DMS114 treated with DMSO at 0.1 percent for 48 hours (cell line): Measurements from ENCODE around the gene ETS2.

ENCODE experiments used
- DNase-seq: peaks from one replicate; lab custom pipeline; 2025; ENCODE audit not compliant: unreplicated experiment; lab: John Stamatoyannopoulos, UW

Gene ETS2

DNA sequence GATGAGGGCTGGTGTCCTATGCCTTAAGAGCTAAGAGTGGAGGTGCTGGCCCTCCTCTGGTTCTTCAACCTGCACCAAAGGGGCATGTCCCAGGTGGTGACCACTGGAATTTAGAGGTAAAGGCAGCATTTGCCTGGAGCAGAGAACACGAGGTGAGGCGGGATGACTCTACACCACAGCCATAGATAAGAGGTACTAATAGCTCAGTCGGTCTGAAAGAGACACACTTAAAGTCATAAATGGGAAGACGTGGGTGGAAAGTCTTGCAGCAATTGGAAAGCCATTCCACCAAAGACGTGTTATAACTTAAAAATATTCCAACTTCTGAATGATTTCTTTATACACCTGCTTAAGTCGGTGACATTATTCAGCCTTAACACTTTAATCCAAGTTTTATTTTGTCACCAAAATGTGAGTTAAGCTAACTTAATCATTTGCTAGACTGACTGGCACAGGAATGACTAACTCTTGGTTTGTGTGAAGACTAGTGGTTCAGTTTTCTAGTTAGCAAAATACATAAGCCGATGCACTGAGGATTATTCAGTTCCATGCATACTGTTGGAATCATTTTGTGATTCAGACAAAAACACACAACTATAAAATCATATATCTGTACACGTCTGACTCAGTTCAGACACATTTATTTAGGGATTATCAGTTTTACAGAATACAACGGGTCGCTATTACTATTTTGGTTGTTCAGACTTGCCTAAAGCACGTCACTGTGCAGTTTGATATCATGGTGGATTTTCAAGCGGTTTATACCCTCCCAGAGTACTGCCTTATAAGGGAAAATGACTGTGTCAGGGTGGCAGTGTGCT lies 4.6 kb upstream of the ETS2 start:
- no peak for DNase-seq

GRCh38 chr21:38802050-38803026 lies 3.4 kb upstream of the ETS2 start:
- DNase-seq, result no peak

GRCh38 chr21:38803075-38803660 lies 2.6 kb upstream of the ETS2 start:
- DNase-seq, result no peak

DNA sequence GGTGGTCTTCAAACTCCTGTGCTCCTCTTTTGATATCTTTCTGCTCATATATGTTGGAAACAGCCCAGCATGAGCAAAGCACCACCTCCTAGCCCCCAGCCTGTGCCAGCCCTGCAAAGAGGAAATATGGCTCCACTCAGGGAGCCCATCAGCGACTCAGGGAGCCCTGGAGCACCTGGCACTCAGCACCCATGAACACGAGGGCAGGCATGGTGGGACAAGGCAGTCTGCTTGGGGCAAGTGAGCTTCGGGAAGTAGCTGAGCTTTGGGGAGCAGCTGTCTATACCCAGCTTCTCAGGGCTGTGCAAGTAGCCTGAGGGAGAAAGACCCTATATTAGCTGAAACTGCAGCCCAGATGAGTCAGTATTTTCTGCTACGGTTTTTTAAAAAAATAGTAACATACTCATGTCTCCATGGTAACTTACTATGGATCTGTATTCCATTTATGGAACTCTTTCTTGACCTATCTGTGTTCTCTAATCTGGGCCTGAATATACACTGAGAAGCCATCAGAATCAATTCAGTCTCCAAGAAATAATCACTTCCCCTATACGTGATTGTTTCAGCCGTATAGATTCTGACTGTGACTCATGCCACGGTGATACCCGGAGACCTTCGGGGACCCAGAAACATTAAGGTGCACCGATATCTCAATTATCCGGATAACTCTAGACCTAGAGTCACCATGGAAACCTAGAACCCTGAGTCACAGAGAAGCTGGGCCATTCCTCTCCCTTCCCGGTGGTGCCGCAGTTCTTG lies 1.5 kb upstream of the ETS2 start:
- no peak for DNase-seq

- peak; percentile 4 for DNase-seq
These were observed 871 bp upstream of the ETS2 start for GRCh38 chr21:38804789-38805327.

GRCh38 chr21:38806153-38806941 lies 618 bp downstream of the ETS2 start:
- DNase-seq, result no peak

DNA sequence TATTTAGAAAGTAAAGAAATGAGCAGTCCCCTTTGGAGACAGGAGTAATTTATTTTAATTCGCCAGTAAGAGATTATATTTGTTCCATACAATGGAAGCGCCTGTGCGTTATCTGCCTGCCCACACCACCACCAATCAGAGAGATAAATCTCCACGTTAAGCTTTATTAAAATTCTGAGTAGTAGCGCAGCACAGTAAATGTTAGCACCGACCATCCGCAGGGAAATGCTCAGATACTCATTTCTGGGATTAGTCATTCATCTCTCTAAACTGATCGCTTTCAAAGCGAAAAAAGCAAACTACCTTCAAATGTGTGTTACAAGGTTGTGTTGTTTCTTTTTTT lies 1.2 kb downstream of the ETS2 start:
- no peak for DNase-seq

- DNase-seq, result no peak
These were observed 1.7 kb downstream of the ETS2 start for GRCh38 chr21:38807441-38807871.

- no peak for DNase-seq
These were observed 2.3 kb downstream of the ETS2 start for GRCh38 chr21:38807986-38808385.

- no peak for DNase-seq
These were observed 3.6 kb downstream of the ETS2 start for GRCh38 chr21:38809198-38809878.

DNA sequence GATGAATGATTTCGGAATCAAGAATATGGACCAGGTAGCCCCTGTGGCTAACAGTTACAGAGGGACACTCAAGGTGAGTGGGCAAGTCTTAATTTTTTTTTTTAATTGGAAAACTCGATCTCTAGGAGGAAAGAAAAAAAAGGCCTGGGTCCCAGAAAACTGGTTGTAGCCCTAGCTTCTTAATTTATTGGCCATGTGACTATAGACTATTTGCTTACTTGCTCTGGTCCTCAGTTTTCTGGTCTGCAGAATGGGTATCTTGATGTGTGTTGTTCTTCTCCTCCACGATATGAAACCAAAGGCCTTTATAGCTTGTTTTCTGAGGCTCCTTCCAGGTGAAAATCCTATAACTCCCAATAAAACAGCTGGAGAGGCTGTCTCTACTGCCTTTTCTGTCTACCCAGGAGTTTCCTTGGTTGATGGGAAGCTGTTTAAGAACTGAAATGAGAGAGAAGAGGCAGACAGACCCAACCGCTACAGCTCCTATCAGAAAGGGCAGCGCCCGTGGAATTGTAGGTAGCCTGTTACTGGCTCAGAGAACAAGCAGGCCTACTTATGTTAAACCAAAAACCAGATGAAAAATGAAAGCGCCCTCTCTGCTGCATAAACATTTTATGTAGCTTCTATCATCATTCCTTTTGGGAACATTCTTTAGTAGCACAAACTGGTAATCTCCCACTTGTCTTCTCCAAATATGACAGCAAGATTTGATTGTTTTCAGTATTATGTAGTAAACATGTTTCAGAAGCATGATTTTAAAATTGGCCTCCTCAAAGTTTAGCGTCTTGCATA lies 4.5 kb downstream of the ETS2 start:
- DNase-seq, result no peak

DNA sequence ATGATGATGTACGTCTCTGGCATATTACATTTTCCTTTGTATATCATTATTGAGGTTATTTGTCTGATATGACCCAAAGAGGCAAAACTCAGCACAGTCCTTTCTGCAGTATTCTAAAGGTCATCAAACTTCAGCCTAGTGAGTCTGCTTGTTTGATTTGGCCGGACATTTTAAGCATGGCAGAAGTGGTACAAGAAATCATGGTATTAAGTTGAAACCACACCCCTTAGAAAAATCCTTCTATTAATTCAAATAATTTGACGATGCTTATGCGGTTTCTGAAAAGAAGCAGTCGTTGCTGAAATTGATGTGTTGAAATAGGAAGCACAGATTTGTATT lies 5.1 kb downstream of the ETS2 start:
- DNase-seq, result no peak

DNA sequence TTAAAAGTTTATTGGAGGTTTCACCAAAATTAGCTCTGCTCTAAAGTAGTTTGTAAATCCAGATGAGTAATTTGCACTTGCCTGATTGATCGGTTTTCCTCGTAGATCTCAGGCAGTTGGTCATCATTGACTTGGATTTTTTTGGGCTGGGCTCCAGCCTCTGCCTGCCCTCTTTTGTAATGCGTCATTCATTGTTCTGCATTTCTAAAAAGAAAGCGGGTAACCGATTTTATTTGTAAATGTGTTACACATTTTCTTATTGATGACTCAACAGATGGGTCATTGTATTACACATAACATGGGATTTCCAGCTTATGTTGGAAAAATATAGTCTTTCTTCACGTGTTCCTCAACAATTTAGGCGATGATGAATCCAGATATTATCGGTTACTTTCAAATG lies 5.5 kb downstream of the ETS2 start:
- DNase-seq, result no peak

DNA sequence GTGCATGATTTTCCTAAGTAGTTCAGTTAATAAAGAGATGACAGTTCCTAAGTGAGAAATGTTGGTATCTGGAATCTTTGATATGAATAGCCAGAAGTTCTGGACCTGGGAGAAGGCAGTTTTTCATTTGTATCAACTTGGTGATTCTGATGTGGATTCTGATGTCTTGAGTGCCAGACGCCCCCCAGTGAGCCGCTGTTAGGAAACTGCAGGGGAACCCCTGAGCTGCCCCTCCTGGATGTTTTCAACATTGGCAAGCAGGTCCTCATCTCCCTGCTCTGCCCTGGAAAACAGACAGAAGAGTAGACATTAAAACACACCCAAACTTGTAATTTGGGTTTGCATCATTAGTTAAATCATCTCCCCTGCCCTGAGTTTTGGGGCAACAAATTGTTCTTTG lies 7.4 kb downstream of the ETS2 start:
- DNase-seq, result no peak

GRCh38 chr21:38813547-38813946 lies 7.8 kb downstream of the ETS2 start:
- no peak for DNase-seq

GRCh38 chr21:38814126-38815059 lies 8.7 kb downstream of the ETS2 start:
- no peak for DNase-seq

DNA sequence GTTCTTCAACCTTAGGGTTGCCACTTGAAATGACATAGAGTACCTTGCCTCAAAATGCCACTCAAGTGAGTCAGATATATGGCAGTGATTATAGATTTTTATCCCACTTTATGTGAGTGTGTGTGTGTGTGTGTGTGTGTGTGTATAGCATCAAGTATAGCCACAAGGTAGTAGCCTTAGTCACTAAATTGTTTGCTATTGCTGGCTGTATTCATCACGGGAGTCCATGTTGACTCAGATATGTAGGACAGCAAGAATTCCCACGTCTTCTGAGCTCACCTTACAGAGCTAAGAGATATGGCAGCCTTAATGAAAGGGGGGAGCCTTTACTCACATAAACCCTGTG lies 9.3 kb downstream of the ETS2 start:
- DNase-seq, result no peak
